Measurements from ENCODE around the gene PAK5.

DNA sequence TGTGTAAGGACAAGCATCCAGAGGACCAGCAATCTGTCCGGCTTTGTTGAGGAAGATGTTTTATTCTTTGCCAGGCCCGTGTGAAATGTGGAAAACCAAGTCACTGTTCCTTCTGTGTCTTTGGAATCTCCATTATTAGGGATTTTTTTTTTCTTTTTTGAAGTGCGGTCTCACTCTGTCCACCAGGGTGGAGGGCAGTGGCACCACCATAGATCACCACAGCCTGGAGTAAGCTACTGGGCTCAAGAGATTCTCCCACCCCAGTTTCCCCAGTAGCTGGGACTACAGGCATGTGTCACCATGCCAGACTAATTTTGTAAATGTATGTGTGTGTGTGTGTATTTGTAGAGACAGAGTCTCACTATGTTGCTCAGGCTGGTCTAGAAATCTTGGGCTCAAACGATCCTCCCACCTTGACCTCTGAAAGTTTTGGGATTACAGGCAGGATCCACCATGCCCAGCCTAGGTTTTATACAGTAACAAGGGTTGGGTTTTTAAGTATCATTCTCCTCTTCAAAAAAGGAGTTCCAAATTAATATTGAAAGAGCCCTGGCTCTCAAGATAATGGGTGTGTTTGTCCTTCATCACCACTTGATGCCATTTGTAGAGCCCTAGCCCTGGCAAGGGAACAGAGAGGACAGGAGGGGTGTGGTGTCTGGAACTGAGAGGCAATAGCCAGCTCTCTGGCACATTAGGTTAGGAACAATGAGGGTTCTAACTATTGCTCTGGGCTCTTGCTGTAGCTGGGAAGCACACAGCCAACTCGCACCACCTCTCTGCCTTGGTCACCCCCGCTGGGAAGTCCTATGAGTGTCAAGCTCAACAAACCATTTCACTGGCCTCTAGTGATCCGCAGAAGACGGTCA lies 321.3 kb downstream of the PAK5 start:
- TF ChIP-seq, protein P1, sequence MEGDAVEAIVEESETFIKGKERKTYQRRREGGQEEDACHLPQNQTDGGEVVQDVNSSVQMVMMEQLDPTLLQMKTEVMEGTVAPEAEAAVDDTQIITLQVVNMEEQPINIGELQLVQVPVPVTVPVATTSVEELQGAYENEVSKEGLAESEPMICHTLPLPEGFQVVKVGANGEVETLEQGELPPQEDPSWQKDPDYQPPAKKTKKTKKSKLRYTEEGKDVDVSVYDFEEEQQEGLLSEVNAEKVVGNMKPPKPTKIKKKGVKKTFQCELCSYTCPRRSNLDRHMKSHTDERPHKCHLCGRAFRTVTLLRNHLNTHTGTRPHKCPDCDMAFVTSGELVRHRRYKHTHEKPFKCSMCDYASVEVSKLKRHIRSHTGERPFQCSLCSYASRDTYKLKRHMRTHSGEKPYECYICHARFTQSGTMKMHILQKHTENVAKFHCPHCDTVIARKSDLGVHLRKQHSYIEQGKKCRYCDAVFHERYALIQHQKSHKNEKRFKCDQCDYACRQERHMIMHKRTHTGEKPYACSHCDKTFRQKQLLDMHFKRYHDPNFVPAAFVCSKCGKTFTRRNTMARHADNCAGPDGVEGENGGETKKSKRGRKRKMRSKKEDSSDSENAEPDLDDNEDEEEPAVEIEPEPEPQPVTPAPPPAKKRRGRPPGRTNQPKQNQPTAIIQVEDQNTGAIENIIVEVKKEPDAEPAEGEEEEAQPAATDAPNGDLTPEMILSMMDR (IDR thresholded peaks at IDR 0.05), result no peak
- no peak for TF ChIP-seq POLR2A (IDR thresholded peaks at IDR 0.05)

All from esophagus squamous epithelium (tissue), 4 donors.